CD14-positive monocyte (primary cell): ENCODE measurements around the gene TSHZ3. TPM values are rescaled to one million over a fixed set of nuclear protein-coding genes. Genes with fewer than 3 reads are reported as not detected.

Source experiments
- DNase-seq, 3 donors: peaks; one replicate each; pipeline ENCODE4 v3.0.0-alpha.2; 2011 to 2022
- H2AFZ ChIP-seq: 2 replicates; pipeline ENCODE4 v1.6.0; 2012; ENCODE audit warnings: mild to moderate bottlenecking, low read depth, low read length, inconsistent platforms; ENCODE audit not compliant: insufficient read depth, poor library complexity, severe bottlenecking
- H3K27ac ChIP-seq, 2 donors: 1 replicate in 1 of 2; 2 replicates in 1 of 2; pipeline ENCODE4 v1.5.1; 2012 to 2013; ENCODE audit warnings: low read length in 2 of 2, control low read depth in 1 of 2, inconsistent platforms in 1 of 2, low read depth in 1 of 2, mild to moderate bottlenecking in 1 of 2
- H3K27me3 ChIP-seq, 2 donors: one replicate each; pipeline versions ENCODE4 v1.6.0 to v1.6.1; 2011 to 2013; ENCODE audit warnings: low read length in 2 of 2; ENCODE audit not compliant: control insufficient read depth in 2 of 2, insufficient read depth in 2 of 2
- H3K36me3 ChIP-seq, 2 donors: replicated peaks in 1 of 2; 1 replicate in 1 of 2; 2 replicates in 1 of 2; pipeline versions ENCODE4 v1.5.1 to v1.6.1; 2012 to 2013; ENCODE audit warnings: low read length in 2 of 2, control low read depth in 1 of 2, inconsistent platforms in 1 of 2, mild to moderate bottlenecking in 1 of 2; ENCODE audit not compliant: insufficient read depth in 2 of 2, control insufficient read depth in 1 of 2
- H3K4me1 ChIP-seq, 2 donors: 1 replicate in 1 of 2; 2 replicates in 1 of 2; pipeline versions ENCODE4 v1.5.1 to v1.6.1; 2012 to 2013; ENCODE audit warnings: low read length in 2 of 2, control low read depth in 1 of 2, inconsistent platforms in 1 of 2, mild to moderate bottlenecking in 1 of 2, moderate library complexity in 1 of 2; ENCODE audit not compliant: insufficient read depth in 2 of 2, control insufficient read depth in 1 of 2
- H3K4me2 ChIP-seq: replicated peaks from 2 replicates; pipeline ENCODE3; 2012; ENCODE audit warnings: low read length, moderate library complexity, mild to moderate bottlenecking; ENCODE audit not compliant: poor library complexity, severe bottlenecking; ENCODE audit errors: extremely low read depth
- H3K4me3 ChIP-seq, 3 experiments: fragments of 200-600 bp in 1 of 3; sonication (generic) in 1 of 3; replicated peaks in 1 of 3; 1 replicate in 2 of 3; 2 replicates in 1 of 3; pipeline ENCODE4 v1.5.1; 2011 to 2013; ENCODE audit warnings: low read length in 3 of 3, mild to moderate bottlenecking in 3 of 3, control low read depth in 2 of 3, low read depth in 2 of 3, inconsistent platforms in 1 of 3, moderate library complexity in 1 of 3
- H3K79me2 ChIP-seq: 2 replicates; pipeline ENCODE4 v1.6.0; 2012; ENCODE audit warnings: mild to moderate bottlenecking, control low read depth, inconsistent platforms, low read length, moderate library complexity; ENCODE audit not compliant: insufficient read depth
- H3K9ac ChIP-seq: 2 replicates; pipeline ENCODE4 v1.6.0; 2017; ENCODE audit warnings: low read length, mild to moderate bottlenecking; ENCODE audit not compliant: insufficient read depth, poor library complexity, severe bottlenecking
- H3K9me3 ChIP-seq, 2 donors: replicated peaks in 1 of 2; 1 replicate in 1 of 2; 2 replicates in 1 of 2; pipeline versions ENCODE4 v1.5.1 to v1.6.1; 2012 to 2013; ENCODE audit warnings: low read length in 2 of 2, control low read depth in 1 of 2; ENCODE audit not compliant: control insufficient read depth in 1 of 2, insufficient read depth in 1 of 2
- H4K20me1 ChIP-seq: 2 replicates; pipeline ENCODE4 v1.6.0; 2012; ENCODE audit warnings: mild to moderate bottlenecking, low read length, control low read depth, moderate library complexity; ENCODE audit not compliant: insufficient read depth
- H3K27ac Mint-ChIP-seq, 7 donors: one replicate each; pipeline ENCODE4 v1.8.0; 2020; ENCODE audit warnings: mild to moderate bottlenecking in 7 of 7, mixed read lengths in 7 of 7, moderate library complexity in 6 of 7, inconsistent platforms in 2 of 7
- H3K27me3 Mint-ChIP-seq, 3 donors: one replicate each; pipeline ENCODE4 v1.8.0; 2021 to 2022; ENCODE audit warnings: low read depth in 3 of 3, mild to moderate bottlenecking in 3 of 3, mixed read lengths in 3 of 3, moderate library complexity in 3 of 3, inconsistent platforms in 1 of 3
- H3K36me3 Mint-ChIP-seq, 2 donors: one replicate each; pipeline ENCODE4 v1.8.0; 2020; ENCODE audit warnings: mixed read lengths in 2 of 2, inconsistent platforms in 1 of 2, mild to moderate bottlenecking in 1 of 2
- H3K4me1 Mint-ChIP-seq: one replicate; pipeline ENCODE4 v1.8.0; 2020; ENCODE audit warnings: mild to moderate bottlenecking, mixed read lengths
- H3K4me3 Mint-ChIP-seq, 2 donors: one replicate each; pipeline ENCODE4 v1.8.0; 2020; ENCODE audit warnings: mild to moderate bottlenecking in 2 of 2, mixed read lengths in 2 of 2, moderate library complexity in 1 of 2
- H3K9me3 Mint-ChIP-seq, 7 donors: one replicate each; pipeline ENCODE4 v1.8.0; 2020 to 2022; ENCODE audit warnings: mixed read lengths in 7 of 7, mild to moderate bottlenecking in 6 of 7, moderate library complexity in 6 of 7, inconsistent platforms in 2 of 7
- CTCF ChIP-seq: fragments of 200-600 bp; IDR thresholded peaks from one replicate; pipeline ENCODE4 v1.8.0; 2022; ENCODE audit warnings: antibody characterized with exemption, mild to moderate bottlenecking
- WGBS: methylation state at CpG from one replicate; pipeline ENCODE4 v1.1.5; 2013; ENCODE audit warnings: missing lambda C conversion rate; ENCODE audit not compliant: insufficient coverage; 5-methylcytosine and 5-hydroxymethylcytosine counted together
- intact Hi-C, 2 donors: fragments of 100-400 bp; cut with micrococcal nuclease; formaldehyde crosslinking; loops; one replicate each; pipeline versions ENCODE4 v1.15.0 to v1.15.1; 2023
- polyA plus RNA-seq, 3 donors: library from polyadenylated mRNA; depleted of rRNA in 1 of 3; unstranded in 2 of 3; stranded (reverse) in 1 of 3; fragments of 300-500 nt in 2 of 3; fragments of >200 nt in 1 of 3; fragmentation: Illumina TruSeq in 2 of 3; gene quantifications; 1 replicate in 2 of 3; 2 replicates in 1 of 3; pipeline ENCODE4 v1.2.3, GENCODE V29; 2012 to 2021

Gene TSHZ3
- polyA plus RNA-seq, 3 donors, result 2.3 to 5.8 (median 3.3) TPM

GRCh38 chr19:31380854-31381253 is 31.6 kb upstream of the TSHZ3 start:
- Mint-ChIP-seq H3K4me3 (no peak overlapping the region), H3K9me3 (peaks cover 0 to 7% (median 0%) of the 10 kb centered on the region in 7 donors), H3K27me3 (peaks cover 4 to 11% (median 8%) of the 10 kb centered on the region in 3 donors), H3K27ac (no peak overlapping the region), H3K36me3 (no peaks in the 10 kb centered on the region), H3K4me1 (no peaks in the 10 kb centered on the region)
- no peak overlapping the region for H3K4me2 ChIP-seq
- no peaks in the 10 kb centered on the region for H3K36me3 ChIP-seq
- no peak for TF ChIP-seq CTCF
- no peak overlapping the region for H3K9ac ChIP-seq
- no peak overlapping the region for H3K27ac ChIP-seq
- H3K4me3 ChIP-seq, result no peak overlapping the region
- no peak for DNase-seq
- no peaks in the 10 kb centered on the region for H3K27me3 ChIP-seq
- no peaks in the 10 kb centered on the region for H3K79me2 ChIP-seq
- intact Hi-C loops, result no loop called here
- H2AFZ ChIP-seq, result no peak overlapping the region
- no peaks in the 10 kb centered on the region for H3K9me3 ChIP-seq
- WGBS, result 64% methylated on average over 4 of the region's 6 CpGs
- H3K4me1 ChIP-seq, result no peaks in the 10 kb centered on the region
- no peaks in the 10 kb centered on the region for H4K20me1 ChIP-seq

- Histone ChIP-seq H4K20me1 (no peaks in the 10 kb centered on the region), H3K36me3 (no peaks in the 10 kb centered on the region), H3K27me3 (no peaks in the 10 kb centered on the region), H3K4me2 (no peak overlapping the region), H3K9ac (no peak overlapping the region), H3K9me3 (no peaks in the 10 kb centered on the region), H2AFZ (no peak overlapping the region), H3K4me1 (no peaks in the 10 kb centered on the region), H3K27ac (no peak overlapping the region), H3K79me2 (no peaks in the 10 kb centered on the region), H3K4me3 (no peak overlapping the region)
- no peak overlapping the region for H3K27ac Mint-ChIP-seq
- intact Hi-C loops, result no loop called here
- no peak for TF ChIP-seq CTCF
- no peaks in the 10 kb centered on the region for H3K4me1 Mint-ChIP-seq
- peaks cover 0 to 9% (median 0%) of the 10 kb centered on the region in 7 donors for H3K9me3 Mint-ChIP-seq
- H3K36me3 Mint-ChIP-seq, result no peaks in the 10 kb centered on the region
- no peak overlapping the region for H3K4me3 Mint-ChIP-seq
- WGBS, result 45% methylated on average over 4 of the region's 4 CpGs
- no peak for DNase-seq
- H3K27me3 Mint-ChIP-seq, result peaks cover 6 to 14% (median 10%) of the 10 kb centered on the region in 3 donors
Measured at GRCh38 chr19:31378404-31378803, 29.2 kb upstream of the TSHZ3 start.
